NK-92 (cell line): ENCODE data around the gene PBXIP1.
"Not testable (repeated sequence)": the region's sequence is repeated elsewhere in the genome, so short reads cannot be mapped to it uniquely, and the experiment has no call there.

Experiments used
- DNase-seq: peaks from one replicate; lab custom pipeline; 2025; ENCODE audit not compliant: unreplicated experiment; lab: John Stamatoyannopoulos, UW

The PBXIP1 gene

DNA sequence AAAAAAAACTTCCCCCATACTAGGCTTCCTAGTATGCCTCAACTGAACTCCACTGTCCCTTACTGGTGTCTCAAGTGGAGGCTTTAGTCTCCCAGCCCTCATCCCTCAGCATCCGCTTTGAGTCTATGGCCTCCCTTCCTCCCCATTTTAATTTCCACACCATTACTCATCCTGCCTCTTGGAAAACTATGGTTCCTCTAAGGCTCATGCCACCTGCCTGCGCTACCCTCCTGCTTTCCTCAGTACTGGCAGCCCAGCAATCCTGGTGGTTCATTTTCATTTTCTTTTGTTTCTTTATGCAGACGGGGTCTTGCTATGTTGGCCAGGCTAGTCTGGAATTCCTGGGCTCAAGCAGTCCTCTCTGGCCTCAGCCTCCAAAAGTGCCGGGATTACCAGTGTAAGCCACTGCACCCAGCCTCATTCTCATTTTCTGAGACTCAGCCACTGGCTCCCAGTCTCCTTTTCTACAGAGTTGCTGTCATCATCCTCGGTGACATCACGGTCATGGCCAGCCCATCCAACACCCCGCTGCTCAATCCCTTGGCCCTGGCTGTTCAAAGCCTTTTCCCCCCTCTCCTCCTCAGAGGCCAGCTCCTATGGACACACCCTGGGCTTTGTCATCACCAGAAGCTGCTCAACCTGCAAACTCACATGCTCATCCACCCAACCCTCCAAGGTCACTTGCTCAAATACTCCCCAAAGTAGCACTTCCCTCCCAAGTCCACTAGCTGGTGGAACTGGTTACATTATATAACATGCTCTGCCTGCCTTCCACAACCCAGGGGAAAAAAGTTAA lies 17.1 kb downstream of the PBXIP1 start:
- no peak for DNase-seq

DNA sequence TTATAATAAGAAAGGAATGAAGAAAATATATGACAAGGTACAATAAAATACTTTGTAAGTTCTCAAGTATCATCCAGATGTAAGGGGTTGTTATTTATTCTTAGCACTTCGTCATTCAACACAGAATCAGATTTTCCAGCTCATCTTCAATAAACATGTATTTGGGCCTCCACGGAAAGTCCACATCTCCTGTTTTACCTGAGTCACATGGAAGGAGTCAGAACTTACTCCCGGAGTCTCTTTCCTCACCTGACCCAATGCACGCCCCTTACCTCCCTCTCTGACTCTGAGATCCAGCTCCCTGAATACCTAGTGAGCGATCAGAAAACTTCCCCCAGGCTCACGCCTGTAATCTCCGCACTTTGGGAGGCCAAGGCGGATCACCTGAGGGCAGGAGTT lies 17.9 kb downstream of the PBXIP1 start:
- DNase-seq: no peak

GRCh38 chr1:154937085-154937987 lies 18.6 kb downstream of the PBXIP1 start:
- DNase-seq: peak; percentile 60

- peak; percentile 68 for DNase-seq
Measured at GRCh38 chr1:154936555-154937084, 19.3 kb downstream of the PBXIP1 start, which contains the start of gene PMVK. Gene PMVK (minus strand): TSS chr1:154936719. CDS start chr1:154936685, 34 bp downstream.

DNA sequence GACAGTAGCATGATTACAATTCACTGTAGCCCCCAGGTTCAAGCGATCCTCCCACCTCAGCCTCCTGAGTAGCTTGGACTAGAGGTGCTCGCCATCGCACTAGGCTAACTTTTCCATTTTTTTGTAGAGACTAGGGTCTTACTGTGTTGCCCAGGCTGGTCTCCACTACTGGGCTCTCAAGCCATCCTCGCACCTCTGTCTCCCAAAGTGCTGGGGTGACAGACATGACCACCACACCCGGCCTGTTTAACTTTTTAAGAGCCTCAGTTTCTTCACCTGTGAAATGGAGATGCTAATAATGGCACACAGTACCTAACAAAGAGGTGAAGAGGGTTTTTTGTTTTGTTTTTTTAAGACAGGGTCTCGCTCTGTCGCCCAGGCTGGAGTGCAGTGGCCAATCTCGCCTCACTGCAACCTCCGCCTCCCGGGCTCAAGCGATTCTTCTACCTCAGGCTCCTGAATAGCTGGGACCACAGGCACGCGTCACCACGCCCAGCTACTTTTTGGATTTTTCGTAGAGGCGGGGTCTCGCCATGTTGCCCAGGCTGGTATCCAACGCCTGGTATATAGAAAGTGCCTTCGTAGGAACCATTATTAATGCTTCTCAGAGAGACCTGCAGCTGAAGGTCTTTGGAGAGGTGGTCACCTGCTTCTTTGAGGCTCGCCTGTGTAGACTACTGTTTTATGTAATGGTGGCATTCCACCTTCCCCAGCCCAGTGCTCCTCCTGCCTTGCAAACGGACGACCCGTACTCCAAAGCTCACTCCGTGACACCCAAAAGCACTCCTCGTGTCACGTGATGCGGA lies 19.9 kb downstream of the PBXIP1 start:
- no peak for DNase-seq

GRCh38 chr1:154934358-154934948 lies 21.4 kb downstream of the PBXIP1 start:
- no peak for DNase-seq

DNA sequence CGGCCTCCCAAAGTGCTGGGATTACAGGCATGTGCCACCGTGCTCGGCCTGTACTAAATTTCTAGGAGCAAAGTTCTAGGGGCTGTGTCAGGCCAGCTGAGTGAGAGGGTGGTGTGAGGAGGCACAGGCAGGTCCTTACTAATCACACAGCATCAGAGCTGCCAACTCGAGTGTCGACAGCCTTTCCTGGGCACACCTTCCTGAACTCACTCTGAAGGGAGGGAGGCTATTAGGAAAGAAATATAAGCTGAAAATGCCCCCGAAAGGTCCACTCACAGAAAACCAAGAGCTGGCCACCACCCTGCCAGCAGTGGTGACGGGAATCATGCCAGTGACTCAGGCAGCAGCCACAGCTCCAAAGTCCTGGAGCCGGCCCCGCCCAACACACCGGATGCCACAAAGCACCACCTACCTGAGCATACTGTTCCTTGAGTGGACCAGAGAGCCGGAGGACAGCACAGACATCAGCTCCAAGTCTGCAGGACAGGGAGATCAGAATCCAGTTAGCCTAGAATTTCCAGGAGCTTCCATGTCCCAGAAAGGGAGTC lies 23.9 kb downstream of the PBXIP1 start:
- DNase-seq: no peak

- DNase-seq: no peak
Measured at GRCh38 chr1:154926201-154926600, 29.7 kb downstream of the PBXIP1 start.

DNA sequence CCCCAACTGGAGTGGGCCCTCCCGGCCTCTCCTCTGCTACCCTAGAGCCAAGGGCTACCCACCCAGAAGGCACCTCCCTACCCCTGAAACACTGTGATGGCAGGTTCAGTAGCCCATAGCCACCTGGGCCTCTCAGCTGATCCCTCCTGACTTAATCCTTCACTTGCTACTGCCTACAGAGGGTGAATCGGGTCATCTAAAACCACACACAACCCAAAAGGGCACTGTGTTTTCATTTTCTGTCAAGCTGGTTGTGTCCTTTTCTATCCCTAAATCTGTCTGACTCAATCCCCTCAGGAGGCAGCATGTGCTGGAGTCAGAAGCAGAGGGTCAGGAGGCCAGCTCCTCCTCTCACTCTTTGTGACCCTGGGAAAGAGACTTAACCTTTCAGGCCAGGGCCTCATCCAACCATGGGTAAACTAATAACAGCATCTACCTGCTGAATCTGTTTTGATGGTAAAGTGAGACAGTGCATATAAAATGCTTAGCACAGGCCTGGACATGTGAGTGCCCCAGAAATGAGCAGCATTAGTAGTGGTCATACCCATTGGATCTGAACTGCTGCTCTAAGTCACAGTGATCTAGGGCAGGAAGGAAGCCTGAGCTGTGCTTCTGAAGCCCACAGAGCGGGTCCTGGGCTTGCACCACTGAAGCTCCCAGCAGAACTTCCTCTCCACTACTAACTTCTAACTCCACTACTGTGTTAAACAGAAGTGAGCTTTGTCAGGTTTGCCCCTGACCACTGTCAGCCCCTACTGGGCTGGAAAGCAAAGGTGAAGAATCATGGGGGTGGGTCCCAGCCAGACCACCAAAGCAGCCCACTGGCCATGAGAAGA lies 30.3 kb downstream of the PBXIP1 start:
- DNase-seq: no peak

DNA sequence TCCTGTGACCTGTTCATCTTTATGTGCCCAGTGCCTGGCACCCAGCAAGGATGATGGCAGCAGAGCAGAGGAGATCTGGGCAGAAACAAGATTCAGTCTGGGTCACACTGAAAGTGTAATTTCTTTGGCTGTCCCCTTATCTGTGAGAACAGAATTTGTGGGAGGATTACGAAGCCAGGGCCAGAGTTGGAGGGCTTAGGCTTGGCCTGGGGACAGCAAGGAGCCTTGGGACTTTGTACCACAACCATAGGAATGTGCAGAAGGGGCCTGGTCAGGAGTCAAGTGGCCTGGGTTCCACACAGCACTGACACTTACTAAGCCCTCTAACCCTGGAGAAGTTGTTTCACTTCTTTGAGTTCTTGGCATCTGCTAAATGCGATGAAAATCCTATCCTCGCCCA lies 32.2 kb downstream of the PBXIP1 start:
- DNase-seq: no peak

DNA sequence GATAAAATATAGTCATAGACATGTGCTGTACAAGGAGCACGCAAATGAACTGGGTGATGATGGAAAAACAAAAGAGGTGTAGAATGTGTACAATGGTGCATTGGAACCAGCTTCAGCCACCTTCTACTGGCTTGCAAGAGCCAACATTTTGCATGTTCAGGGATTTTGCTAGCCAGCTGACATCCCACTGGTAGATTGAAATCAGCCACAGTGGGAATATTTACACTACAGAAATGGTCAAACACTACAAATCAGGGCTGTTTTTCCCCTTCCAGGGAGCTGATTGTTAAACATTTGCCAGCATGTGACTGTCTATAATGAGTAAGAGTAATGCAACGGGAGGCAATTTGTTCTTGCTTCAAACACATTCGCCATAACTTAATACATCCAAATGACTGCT lies 42.6 kb downstream of the PBXIP1 start:
- DNase-seq: no peak

DNA sequence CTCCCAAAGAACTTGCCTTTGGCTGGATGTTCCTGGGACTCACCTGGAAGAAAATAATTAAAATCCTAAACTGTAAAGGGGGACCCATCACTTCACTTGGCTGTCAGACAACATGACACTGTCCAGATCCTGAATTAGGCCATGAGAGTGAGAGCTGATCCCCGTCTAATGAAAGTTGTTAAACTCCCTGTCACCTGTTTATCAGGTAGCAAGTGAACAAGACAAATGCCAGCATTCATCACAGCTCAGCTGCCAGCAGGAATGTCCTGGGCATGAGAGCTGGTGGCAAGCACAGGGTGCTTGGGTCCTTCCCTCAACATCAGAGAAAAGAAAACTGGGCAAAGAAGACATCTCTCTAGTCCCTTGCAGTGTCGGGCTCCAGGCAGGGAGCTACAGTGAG lies 43.1 kb downstream of the PBXIP1 start:
- DNase-seq: no peak

DNA sequence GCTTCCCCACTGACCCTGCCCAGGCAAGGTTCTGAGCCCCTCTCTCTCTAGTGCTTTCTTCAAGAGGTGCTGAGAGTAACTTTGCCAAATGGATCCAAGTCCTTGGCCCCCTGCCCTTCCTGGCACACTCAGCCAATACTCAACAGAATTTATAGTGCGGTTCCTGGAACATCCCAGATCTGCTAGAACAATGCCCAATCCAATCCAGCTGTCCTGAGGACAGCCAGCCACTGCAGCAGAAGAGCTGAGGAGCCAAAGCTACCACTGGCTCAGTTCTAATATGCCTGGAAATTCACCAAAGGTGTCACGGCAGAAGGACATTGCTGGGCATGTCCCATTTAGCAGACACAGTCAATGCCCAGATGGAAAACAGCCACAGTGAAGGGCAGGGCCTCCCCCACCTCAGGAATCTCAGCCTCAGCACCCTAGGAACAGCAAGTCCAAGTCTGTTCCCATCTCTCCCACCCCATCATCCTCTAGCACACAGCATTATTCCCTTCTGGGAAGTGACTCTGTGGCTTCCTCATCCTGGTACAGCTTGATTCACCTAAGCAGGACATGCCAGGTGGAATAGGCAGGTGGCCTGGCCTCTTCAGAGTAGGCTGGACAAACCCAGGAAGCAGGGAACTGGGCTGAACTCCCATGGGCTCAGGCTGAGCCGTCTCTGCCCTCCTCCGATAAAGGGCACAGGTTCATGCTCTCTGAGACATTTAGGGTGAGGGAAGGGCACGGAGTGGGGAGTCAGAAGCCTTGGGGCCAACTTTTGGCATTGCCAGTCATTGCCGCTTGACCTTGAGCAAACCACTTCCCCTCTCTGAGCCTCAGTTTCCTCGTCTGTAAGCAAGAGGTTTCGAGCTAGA lies 44.0 kb downstream of the PBXIP1 start:
- DNase-seq: no peak

- DNase-seq: no peak
Measured at GRCh38 chr1:154910851-154911250, 45.0 kb downstream of the PBXIP1 start.

DNA sequence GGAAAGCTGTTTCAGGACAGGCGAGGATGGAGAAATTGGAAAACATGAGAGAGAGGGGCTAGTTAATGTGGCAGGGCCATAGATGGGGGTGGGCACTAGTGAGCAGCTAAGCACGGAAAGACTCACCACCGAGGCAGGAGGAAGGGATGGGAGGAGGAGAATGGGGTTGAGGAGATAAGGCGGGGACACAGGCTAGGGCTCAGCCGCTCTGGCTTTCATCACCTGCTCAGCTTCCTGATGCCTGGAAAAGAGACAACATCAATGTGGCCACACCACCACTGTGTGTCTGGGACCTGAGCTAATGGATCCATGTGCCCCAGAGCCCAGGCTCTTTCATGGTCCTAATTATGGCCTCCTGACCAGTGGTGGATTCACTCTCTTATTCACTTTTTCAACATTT lies 47.0 kb downstream of the PBXIP1 start:
- no peak for DNase-seq

DNA sequence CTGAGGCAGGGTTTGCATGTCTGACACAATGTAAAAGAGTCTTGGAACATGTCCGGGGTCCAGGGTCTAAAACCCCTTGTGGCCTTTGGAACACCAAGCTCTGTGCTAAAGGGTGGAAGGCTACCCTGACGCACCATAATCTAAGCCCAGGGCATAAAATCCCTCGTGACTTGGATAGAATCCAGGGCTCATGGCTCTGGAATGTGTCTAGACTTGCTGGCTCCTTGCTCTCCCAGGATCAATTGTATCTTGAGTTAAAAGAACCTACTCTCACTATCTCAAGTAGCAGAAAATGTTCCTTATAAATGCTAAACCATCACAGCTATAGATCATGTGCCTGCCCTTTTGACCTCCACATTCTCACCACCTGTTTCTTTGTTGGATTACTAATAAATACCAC lies 47.8 kb downstream of the PBXIP1 start:
- DNase-seq: not testable (repeated sequence)

DNA sequence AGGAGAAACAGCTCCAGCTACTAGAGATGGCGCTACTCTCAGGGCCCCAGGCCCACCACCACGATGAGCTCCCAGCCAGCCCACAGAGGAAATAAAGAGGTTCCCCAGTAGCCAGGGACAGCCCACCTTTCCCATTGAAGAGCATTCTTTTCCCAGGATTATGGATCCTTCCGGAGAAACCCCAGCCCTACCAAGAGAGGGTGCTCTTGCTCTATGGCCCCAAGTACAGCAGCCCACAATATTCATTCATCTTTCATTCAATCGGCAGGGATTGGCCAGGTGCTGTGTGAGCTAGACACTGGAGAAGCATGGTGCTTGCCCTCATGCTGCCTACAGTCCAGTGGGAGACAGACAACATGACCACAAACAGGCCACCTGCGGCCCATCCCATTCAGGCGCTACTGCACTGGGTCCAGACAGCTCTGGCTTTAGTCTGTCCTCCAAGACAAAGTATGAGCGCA lies 49.2 kb downstream of the PBXIP1 start:
- DNase-seq: no peak

GRCh38 chr1:154902938-154903566 lies 52.8 kb downstream of the PBXIP1 start:
- no peak for DNase-seq
